ENCODE measurements around the gene UNC119B. TPM values are rescaled to one million over a fixed set of nuclear protein-coding genes. Genes with fewer than 3 reads are reported as not detected.

The UNC119B gene
- total RNA-seq, 1 experiment from 2014 or later, result 33.8 TPM

DNA sequence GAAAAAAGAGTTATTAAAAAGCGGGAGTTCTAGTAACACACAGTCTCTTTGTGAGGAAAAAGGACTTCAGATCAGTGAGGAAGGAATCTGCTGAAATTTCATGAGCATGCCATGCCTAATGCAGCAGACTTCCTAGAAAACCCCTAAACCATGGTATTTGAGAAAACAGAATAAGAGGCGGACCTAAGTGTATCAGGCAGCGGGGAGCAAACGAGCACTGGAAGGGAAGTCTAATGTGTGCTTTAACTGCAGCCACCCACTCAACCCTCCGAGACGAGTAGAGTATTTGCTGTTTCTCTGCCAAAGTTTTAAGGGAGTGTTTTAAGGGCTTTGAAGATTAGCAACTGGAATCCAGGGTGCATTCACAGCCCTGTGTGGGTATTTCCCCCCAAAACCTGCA, 51.8 kb downstream of the UNC119B start:
- H2AFZ ChIP-seq (ENCODE audit: low read depth, low read length, poor library complexity, severe bottlenecking), result no peak overlapping the region
- TF ChIP-seq, protein P1, sequence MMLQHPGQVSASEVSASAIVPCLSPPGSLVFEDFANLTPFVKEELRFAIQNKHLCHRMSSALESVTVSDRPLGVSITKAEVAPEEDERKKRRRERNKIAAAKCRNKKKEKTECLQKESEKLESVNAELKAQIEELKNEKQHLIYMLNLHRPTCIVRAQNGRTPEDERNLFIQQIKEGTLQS (IDR thresholded peaks at IDR 0.05), result no peak
- TF ChIP-seq FOSL1 (IDR thresholded peaks at IDR 0.05; ENCODE audit: low read depth), result no peak
- no peak for TF ChIP-seq ELF1 (IDR thresholded peaks at IDR 0.05; ENCODE audit: borderline replicate concordance, low read depth)
- no peak for TF ChIP-seq CBX3 (IDR thresholded peaks at IDR 0.05; ENCODE audit: low read depth)
- TF ChIP-seq POLR2AphosphoS5 (IDR thresholded peaks at IDR 0.05; ENCODE audit: low read depth, low read length), result no peak
- no peak for TF ChIP-seq RAD21 (IDR thresholded peaks at IDR 0.05; ENCODE audit: low read depth)
- TF ChIP-seq ZNF274 (IDR thresholded peaks at IDR 0.05; ENCODE audit: low read depth, low read length), result no peak
- no peak for TF ChIP-seq SIN3A (IDR thresholded peaks at IDR 0.05; ENCODE audit: low read depth)
- no peak for TF ChIP-seq JUND (IDR thresholded peaks at IDR 0.05)
- TF ChIP-seq SP1 (IDR thresholded peaks at IDR 0.05; ENCODE audit: low read depth), result no peak
- TF ChIP-seq, protein P2, sequence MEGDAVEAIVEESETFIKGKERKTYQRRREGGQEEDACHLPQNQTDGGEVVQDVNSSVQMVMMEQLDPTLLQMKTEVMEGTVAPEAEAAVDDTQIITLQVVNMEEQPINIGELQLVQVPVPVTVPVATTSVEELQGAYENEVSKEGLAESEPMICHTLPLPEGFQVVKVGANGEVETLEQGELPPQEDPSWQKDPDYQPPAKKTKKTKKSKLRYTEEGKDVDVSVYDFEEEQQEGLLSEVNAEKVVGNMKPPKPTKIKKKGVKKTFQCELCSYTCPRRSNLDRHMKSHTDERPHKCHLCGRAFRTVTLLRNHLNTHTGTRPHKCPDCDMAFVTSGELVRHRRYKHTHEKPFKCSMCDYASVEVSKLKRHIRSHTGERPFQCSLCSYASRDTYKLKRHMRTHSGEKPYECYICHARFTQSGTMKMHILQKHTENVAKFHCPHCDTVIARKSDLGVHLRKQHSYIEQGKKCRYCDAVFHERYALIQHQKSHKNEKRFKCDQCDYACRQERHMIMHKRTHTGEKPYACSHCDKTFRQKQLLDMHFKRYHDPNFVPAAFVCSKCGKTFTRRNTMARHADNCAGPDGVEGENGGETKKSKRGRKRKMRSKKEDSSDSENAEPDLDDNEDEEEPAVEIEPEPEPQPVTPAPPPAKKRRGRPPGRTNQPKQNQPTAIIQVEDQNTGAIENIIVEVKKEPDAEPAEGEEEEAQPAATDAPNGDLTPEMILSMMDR (IDR thresholded peaks at IDR 0.05 in 2 of 3, conservative IDR thresholded peaks at IDR 0.05 in 1 of 3; ENCODE audit: borderline replicate concordance in 1 of 3, insufficient read depth in 1 of 3, low read depth in 2 of 3, low read length in 2 of 3), result no peak
- no peak for TF ChIP-seq EZH2phosphoT487 (IDR thresholded peaks at IDR 0.05; ENCODE audit: borderline replicate concordance)
- intact Hi-C loops (cut with micrococcal nuclease), result no loop called here
- no peaks in the 10 kb centered on the region for H3K9me3 ChIP-seq (ENCODE audit: control insufficient read depth in 1 of 2, insufficient read depth in 1 of 2, low read depth in 1 of 2, low read length in 2 of 2)
- H3K9ac ChIP-seq (ENCODE audit: low read length), result no peak overlapping the region
- no TSS peak for BruUV-seq (replicated peaks)
- ChIA-PET POLR2A (no interaction called here), CTCF (no interaction called here), RAD21 (ENCODE audit: low non-redundant PET in 1 of 2, low total read pairs in 2 of 2, uncharacterized antibody in 2 of 2, unreplicated experiment in 2 of 2) (no interaction called here)
- no peaks in the 10 kb centered on the region for H3K4me1 ChIP-seq (ENCODE audit: control insufficient read depth in 1 of 2, insufficient read depth in 2 of 2, low read length in 2 of 2)
- H3K27me3 ChIP-seq (ENCODE audit: insufficient read depth, low read length), result no peaks in the 10 kb centered on the region
- no peak overlapping the region for H3K4me2 ChIP-seq (ENCODE audit: low read length)
- no peak for DNase-seq (ENCODE audit: low read depth, low spot score)
- no peak for ATAC-seq
- H3K9me2 ChIP-seq (ENCODE audit: insufficient read depth), result no peaks in the 10 kb centered on the region
- no peak overlapping the region for H3K27ac ChIP-seq (ENCODE audit: low read depth, low read length)
- no peaks in the 10 kb centered on the region for H4K20me1 ChIP-seq (ENCODE audit: insufficient read depth)
- no peaks in the 10 kb centered on the region for H3K79me2 ChIP-seq (ENCODE audit: insufficient read depth, low read length)
- H3K36me3 ChIP-seq (ENCODE audit: control insufficient read depth in 1 of 2, insufficient read depth in 2 of 2, low read length in 2 of 2), result peaks cover 7 to 8% of the 10 kb centered on the region in 2 experiments; a peak in 2 of 4 replicates
- H3K4me3 ChIP-seq (replicated peaks in 1 of 2; ENCODE audit: low read depth in 1 of 2, low read length in 2 of 2), result no peak overlapping the region

All from HCT116 (cell line).